Activated T-cell treated with anti-CD3 and anti-CD28 coated beads, Interleukin-2, amount 50 U/mL, for 72 hours (primary cell): Measurements from ENCODE around the gene RAB3IL1. TPM values are rescaled to one million over a fixed set of nuclear protein-coding genes. Genes with fewer than 3 reads are reported as not detected.

Source experiments
- ATAC-seq, 2 donors: fragments of 150-1000 bp; cut with Tn5 transposase; replicated peaks in 1 of 2; 2 replicates each; pipeline ENCODE4 v1.10.0; 2021; ENCODE audit warnings: moderate library complexity in 2 of 2, mild to moderate bottlenecking in 1 of 2
- DNase-seq, 2 donors: peaks; one replicate each; pipeline ENCODE4 v3.0.0; 2021 to 2022; ENCODE audit warnings: mixed read lengths in 1 of 2
- H3K27ac Mint-ChIP-seq: one replicate; pipeline ENCODE4 v1.8.0; 2022; ENCODE audit warnings: mild to moderate bottlenecking, moderate library complexity, mixed read lengths
- H3K27me3 Mint-ChIP-seq: one replicate; pipeline ENCODE4 v1.8.0; 2022; ENCODE audit warnings: low read depth, mixed read lengths
- H3K36me3 Mint-ChIP-seq, 2 donors: one replicate each; pipeline ENCODE4 v1.8.0; 2022; ENCODE audit warnings: mixed read lengths in 2 of 2, mild to moderate bottlenecking in 1 of 2; ENCODE audit not compliant: insufficient read depth in 2 of 2
- H3K4me1 Mint-ChIP-seq: one replicate; pipeline ENCODE4 v1.8.0; 2022; ENCODE audit warnings: low read depth, mixed read lengths
- H3K4me3 Mint-ChIP-seq, 2 donors: one replicate each; pipeline ENCODE4 v1.8.0; 2022; ENCODE audit warnings: mild to moderate bottlenecking in 2 of 2, mixed read lengths in 2 of 2, moderate library complexity in 2 of 2
- H3K9me3 Mint-ChIP-seq, 2 donors: one replicate each; pipeline ENCODE4 v1.8.0; 2022; ENCODE audit warnings: mixed read lengths in 2 of 2
- total RNA-seq, 2 donors: library from RNA; stranded (reverse); gene quantifications; one replicate each; pipeline ENCODE4 v1.2.3, GENCODE V29; 2022

The RAB3IL1 gene
- total RNA-seq, 2 donors from 2014 or later, result 0.34 to 0.49 TPM

- ATAC-seq (no peak), DNase-seq (no peak)
- H3K27me3 Mint-ChIP-seq, result no peaks in the 10 kb centered on the region
- H3K36me3 Mint-ChIP-seq, result peaks cover 5 to 10% of the 10 kb centered on the region in 2 donors
- no peaks in the 10 kb centered on the region for H3K4me1 Mint-ChIP-seq
- H3K9me3 Mint-ChIP-seq, result no peaks in the 10 kb centered on the region
- no peak overlapping the region for H3K27ac Mint-ChIP-seq
- H3K4me3 Mint-ChIP-seq, result no peak overlapping the region
These were observed 66.1 kb downstream of the RAB3IL1 start for GRCh38 chr11:61851113-61851899.

GRCh38 chr11:61850687-61851086 is 66.7 kb downstream of the RAB3IL1 start:
- no peaks in the 10 kb centered on the region for H3K4me1 Mint-ChIP-seq
- no peaks in the 10 kb centered on the region for H3K9me3 Mint-ChIP-seq

DNA sequence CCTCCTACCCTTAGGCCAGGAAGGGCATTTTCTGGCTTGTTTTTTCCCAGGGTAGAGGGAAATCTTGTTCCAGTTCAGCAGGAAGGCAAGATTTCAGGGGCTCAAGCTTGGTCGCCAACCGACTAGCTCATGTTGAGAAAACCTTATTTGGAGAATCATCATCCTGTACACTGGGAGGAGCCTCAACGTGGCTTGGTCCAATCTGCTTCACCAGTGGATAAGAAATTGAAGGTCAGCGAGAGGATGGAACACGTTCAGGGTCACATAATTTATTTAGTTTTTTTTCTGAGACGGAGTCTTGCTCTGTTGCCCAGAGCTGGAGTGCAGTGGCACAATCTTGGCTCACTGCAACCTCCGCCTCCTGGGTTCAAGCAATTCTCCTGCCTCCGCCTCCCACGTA is 68.7 kb downstream of the RAB3IL1 start:
- DNase-seq, result no peak
- no peaks in the 10 kb centered on the region for H3K27me3 Mint-ChIP-seq
- H3K27ac Mint-ChIP-seq, result no peak overlapping the region
- no peak overlapping the region for H3K4me3 Mint-ChIP-seq
- no peaks in the 10 kb centered on the region for H3K9me3 Mint-ChIP-seq
- ATAC-seq, result no peak
- H3K4me1 Mint-ChIP-seq, result no peaks in the 10 kb centered on the region
- peaks cover 5 to 8% of the 10 kb centered on the region in 2 donors for H3K36me3 Mint-ChIP-seq

More at GRCh38 chr11:61850687-61851086, 66.7 kb downstream of the RAB3IL1 start:
- H3K27me3 Mint-ChIP-seq, result no peaks in the 10 kb centered on the region
- ATAC-seq (no peak), DNase-seq (no peak)
- H3K4me3 Mint-ChIP-seq, result no peak overlapping the region
- no peak overlapping the region for H3K27ac Mint-ChIP-seq
- peaks cover 5 to 10% of the 10 kb centered on the region in 2 donors for H3K36me3 Mint-ChIP-seq

DNA sequence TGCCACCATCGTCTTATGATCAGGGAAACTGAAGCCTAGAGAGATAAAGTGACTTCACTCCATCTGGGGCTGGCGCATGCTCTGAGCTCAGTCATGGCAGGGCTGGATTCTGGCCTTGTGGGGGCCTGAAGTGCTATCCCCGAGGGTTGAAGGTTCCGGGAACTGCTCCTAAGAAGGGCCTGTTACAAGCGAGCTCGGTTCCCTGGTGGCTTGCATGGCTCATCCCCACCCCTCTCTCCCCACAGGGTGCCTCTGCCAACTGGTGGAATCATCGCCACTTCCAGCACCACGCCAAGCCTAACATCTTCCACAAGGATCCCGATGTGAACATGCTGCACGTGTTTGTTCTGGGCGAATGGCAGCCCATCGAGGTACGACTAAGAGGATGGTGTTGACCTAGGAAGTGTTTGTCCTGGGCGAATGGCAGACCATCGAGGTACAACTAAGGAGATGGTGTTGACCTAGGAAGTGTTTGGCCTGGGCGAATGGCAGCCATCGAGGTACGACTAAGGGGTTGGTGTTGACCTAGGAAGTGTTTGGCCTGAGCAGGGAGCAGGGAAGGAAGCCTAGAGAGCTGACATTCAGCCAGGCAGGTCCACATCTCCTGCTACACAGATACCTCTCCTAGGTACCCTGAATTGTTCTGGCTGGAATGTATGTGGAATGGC is 69.3 kb downstream of the RAB3IL1 start:
- no peak for DNase-seq
- Mint-ChIP-seq H3K9me3 (no peaks in the 10 kb centered on the region), H3K36me3 (peaks cover 5 to 8% of the 10 kb centered on the region in 2 donors), H3K27me3 (no peaks in the 10 kb centered on the region), H3K4me3 (no peak overlapping the region), H3K27ac (no peak overlapping the region), H3K4me1 (no peaks in the 10 kb centered on the region)
- no peak for ATAC-seq

Other genes starting within 250 kb of the RAB3IL1 start
- gene DAGLA, start 237.2 kb downstream of the RAB3IL1 start, total RNA-seq, result under 1 TPM; 0.05 to 0.09 TPM
- 1 to 10 TPM; 2.2 to 2.9 TPM for gene MYRF, start 164.9 kb downstream of the RAB3IL1 start, total RNA-seq
- 100 to 1,000 TPM; 146 to 169 TPM for gene TMEM258, start 125.0 kb downstream of the RAB3IL1 start, total RNA-seq
- gene FEN1, start 124.7 kb downstream of the RAB3IL1 start, total RNA-seq, result 10 to 100 TPM; 55.4 to 64.7 TPM
- gene FADS1, start 100.6 kb downstream of the RAB3IL1 start, total RNA-seq, result 10 to 100 TPM in 1 of 2 donors, 1 to 10 TPM in 1; 8.5 to 17.7 TPM
- gene FADS2, start 89.3 kb downstream of the RAB3IL1 start, total RNA-seq, result 10 to 100 TPM; 23.3 to 70.4 TPM
- 10 to 100 TPM; 14.7 to 22.3 TPM for gene FADS3, start 26.0 kb downstream of the RAB3IL1 start, total RNA-seq
- 1 to 10 TPM; 1.9 to 4.1 TPM for gene BEST1, start 32.8 kb upstream of the RAB3IL1 start, total RNA-seq
- 1,000 to 10,000 TPM; 1,135 to 1,244 TPM for gene FTH1, start 50.1 kb upstream of the RAB3IL1 start, total RNA-seq
- gene INCENP, start 206.4 kb upstream of the RAB3IL1 start, total RNA-seq, result 100 to 1,000 TPM; 129 to 161 TPM